WI38 (cell line): Measurements from ENCODE around the gene CALN1.

Source experiments
- H3K4me3 ChIP-seq: 2 replicates; pipeline ENCODE4 v1.5.1; 2011; ENCODE audit warnings: low read depth, mild to moderate bottlenecking, control low read depth, low read length
- CTCF ChIP-seq: IDR thresholded peaks from 2 replicates; pipeline ENCODE4 v1.5.1; 2012; ENCODE audit warnings: low read depth, mild to moderate bottlenecking, control low read depth, low read length

Gene CALN1

GRCh38 chr7:72025381-72025960, 386.7 kb downstream of the CALN1 start:
- TF ChIP-seq CTCF = no peak
- H3K4me3 ChIP-seq = no peak overlapping the region

GRCh38 chr7:72023926-72024325, 388.2 kb downstream of the CALN1 start:
- TF ChIP-seq CTCF = no peak
- H3K4me3 ChIP-seq = no peak overlapping the region

- no peak for TF ChIP-seq CTCF
These were observed 390.4 kb downstream of the CALN1 start for GRCh38 chr7:72021716-72022115.

GRCh38 chr7:72020311-72020710, 391.8 kb downstream of the CALN1 start:
- TF ChIP-seq CTCF = no peak
- no peak overlapping the region for H3K4me3 ChIP-seq

More at GRCh38 chr7:72021716-72022115, 390.4 kb downstream of the CALN1 start:
- no peak overlapping the region for H3K4me3 ChIP-seq

- H3K4me3 ChIP-seq = no peak overlapping the region
- TF ChIP-seq CTCF = no peak
These were observed 392.7 kb downstream of the CALN1 start for GRCh38 chr7:72019436-72019835.

- no peak for TF ChIP-seq CTCF
- H3K4me3 ChIP-seq = no peak overlapping the region
These were observed 394.4 kb downstream of the CALN1 start for GRCh38 chr7:72017756-72018155.

- no peak for TF ChIP-seq CTCF
- H3K4me3 ChIP-seq = no peak overlapping the region
These were observed 395.6 kb downstream of the CALN1 start for GRCh38 chr7:72016574-72016973.
